ENCODE results near the gene SDCCAG8. TPM values are rescaled to one million over a fixed set of nuclear protein-coding genes. Genes with fewer than 3 reads are reported as not detected.

Gene SDCCAG8
- total RNA-seq, 1 donor from 2014 or later: 92.7 TPM

DNA sequence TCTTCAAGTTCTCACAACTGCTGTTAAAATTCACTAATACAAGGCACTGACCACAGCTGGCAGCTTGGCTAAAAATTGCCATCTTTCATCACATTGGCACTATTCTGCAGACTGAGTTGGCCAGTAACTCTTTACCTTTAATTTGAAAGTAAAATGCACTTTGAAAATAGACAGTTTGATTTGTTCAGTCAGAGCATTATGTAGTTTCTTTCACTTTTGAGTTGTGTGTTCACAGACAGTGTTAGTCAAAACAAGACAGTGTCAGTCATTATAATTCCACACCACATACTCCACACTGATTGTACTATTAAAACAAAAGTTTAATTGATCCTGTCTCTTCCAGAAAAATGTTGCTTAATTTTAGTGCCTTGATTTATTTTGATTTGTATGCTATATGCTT is 160.7 kb downstream of the SDCCAG8 start:
- no peaks in the 10 kb centered on the region for H3K9me3 ChIP-seq
- no peak for TF ChIP-seq CTCF (IDR thresholded peaks at IDR 0.05)
- H3K4me3 ChIP-seq: no peak overlapping the region
- no peak for ATAC-seq
- intact Hi-C loops (cut with DNase I): no loop called here
- H3K27me3 ChIP-seq (ENCODE audit: low read depth): no peaks in the 10 kb centered on the region
- H3K36me3 ChIP-seq: peaks cover 26% of the 10 kb centered on the region
- no peak overlapping the region for H3K27ac ChIP-seq
- H3K4me1 ChIP-seq: peaks cover 7% of the 10 kb centered on the region
- DNase-seq: no peak

DNA sequence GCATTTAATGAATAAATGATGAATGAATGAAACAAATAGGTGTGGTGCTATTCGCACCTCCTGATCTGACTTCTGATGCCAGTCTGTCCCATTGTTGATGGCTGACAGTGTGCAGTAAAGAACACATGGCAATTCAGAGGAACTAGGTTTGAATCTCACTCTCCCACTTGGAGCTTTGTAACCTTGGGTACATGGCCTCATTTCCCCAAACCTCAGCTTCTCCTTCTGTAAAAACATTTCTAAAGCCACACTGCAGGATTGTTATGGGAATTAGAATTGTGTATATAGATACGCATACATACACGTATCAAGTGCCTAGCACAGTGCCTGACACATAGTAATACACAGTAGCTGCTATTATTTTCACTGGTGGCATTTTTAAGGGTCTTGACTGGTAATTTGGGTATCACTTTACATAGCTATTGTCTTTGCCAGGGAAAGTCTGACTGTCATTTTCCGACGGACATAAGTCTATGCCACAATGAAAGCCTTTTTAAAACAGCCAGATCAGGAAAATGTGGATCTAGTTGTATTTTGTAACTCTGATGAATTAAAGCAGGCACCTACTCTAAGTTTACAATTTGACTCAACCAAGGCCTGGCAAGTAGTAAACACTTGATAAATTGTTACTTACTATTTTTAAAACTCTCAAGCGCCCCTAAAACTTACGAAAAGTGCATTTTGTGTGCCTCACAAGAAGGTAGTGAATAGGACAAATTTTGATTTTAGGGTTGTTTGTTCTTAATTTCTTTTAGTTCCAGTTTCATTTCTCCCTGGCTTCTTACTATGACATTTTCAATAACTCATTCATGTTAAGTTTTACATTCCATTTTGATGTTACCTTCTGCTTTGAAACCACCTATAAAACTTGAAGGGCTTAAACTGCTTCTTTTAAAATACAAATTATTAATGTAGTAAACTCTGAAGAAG is 164.4 kb downstream of the SDCCAG8 start:
- Histone ChIP-seq H3K9me3 (no peaks in the 10 kb centered on the region), H3K27ac (no peak overlapping the region), H3K4me3 (no peak overlapping the region), H3K36me3 (peaks cover 23% of the 10 kb centered on the region), H3K27me3 (ENCODE audit: low read depth) (no peaks in the 10 kb centered on the region), H3K4me1 (peaks cover 17% of the 10 kb centered on the region)
- intact Hi-C loops (cut with DNase I): no loop called here
- no peak for TF ChIP-seq CTCF (IDR thresholded peaks at IDR 0.05)
- DNase-seq (no peak), ATAC-seq (peak in 1 of 2 donors; percentile 19)

DNA sequence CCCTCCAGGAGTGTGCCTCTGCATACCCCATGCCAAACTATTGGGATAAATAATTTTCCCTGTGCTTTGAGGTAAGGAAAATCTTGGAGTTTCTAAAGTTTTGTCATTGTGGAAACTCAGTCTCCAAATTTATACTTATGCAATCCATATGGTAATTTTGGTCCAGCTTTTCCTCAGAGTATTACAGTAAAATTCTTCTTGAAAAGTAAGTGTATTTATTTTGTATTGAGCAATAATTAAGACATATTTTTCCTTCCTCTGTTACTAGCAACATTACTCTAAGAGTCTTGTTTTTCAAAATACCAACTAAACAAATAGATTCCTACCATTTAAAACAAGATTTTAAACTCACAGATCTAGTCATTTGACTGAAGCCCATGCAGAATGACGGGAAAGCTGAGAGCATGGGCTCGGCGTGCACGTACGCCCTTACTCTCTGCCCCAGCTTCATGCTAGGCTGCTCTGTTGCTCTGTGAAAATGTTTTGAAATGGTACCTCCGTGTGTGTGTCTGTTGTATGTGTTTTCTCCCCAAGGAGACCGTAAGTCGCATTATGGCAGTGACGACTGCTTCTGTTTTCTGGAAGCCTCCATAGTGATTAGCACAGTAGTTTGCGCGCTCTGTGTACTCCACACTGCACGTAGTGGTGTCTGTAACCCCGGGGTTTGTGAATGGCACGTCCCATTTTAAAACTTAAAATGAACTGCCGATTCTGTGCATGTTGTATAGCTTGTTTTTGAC is 165.3 kb downstream of the SDCCAG8 start:
- ATAC-seq (peak; percentile 51 to 52), DNase-seq (no peak)
- intact Hi-C loops (cut with DNase I): no loop called here
- TF ChIP-seq CTCF (IDR thresholded peaks at IDR 0.05): no peak
- H3K4me1 ChIP-seq: peaks cover 17% of the 10 kb centered on the region
- no peaks in the 10 kb centered on the region for H3K9me3 ChIP-seq
- H3K27ac ChIP-seq: no peak overlapping the region
- H3K27me3 ChIP-seq (ENCODE audit: low read depth): no peaks in the 10 kb centered on the region
- H3K36me3 ChIP-seq: peaks cover 15% of the 10 kb centered on the region
- H3K4me3 ChIP-seq: peak overlapping the region; percentile 1

- Histone ChIP-seq H3K9me3 (no peaks in the 10 kb centered on the region), H3K27ac (no peak overlapping the region), H3K4me1 (peaks cover 17% of the 10 kb centered on the region), H3K27me3 (ENCODE audit: low read depth) (no peaks in the 10 kb centered on the region), H3K4me3 (peak overlapping the region; percentile 1), H3K36me3 (peaks cover 15% of the 10 kb centered on the region)
- TF ChIP-seq CTCF (IDR thresholded peaks at IDR 0.05): no peak
- intact Hi-C loops (cut with DNase I): no loop called here
- no peak for DNase-seq
- peak; percentile 87 to 88 for ATAC-seq
Measured at GRCh38 chr1:243421784-243422183, 165.9 kb downstream of the SDCCAG8 start.

DNA sequence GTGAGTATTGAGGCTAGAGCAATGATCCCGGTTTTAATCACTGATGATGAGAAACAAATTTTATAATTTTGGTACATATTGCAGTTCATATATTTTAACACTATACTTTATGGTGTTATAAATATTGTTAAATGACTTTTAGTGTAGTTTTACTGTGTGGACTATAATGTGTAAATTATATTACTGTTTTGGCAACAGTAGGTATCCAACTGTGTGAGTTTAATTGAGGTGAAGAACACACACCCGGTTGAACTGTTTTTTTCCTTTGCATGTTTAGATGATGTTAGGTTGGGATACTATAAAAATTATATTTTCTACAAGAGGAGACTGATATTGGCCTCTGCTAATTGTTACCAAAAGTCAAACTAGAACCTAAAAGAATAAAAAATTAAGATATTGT is 166.5 kb downstream of the SDCCAG8 start:
- no peak overlapping the region for H3K4me3 ChIP-seq
- peaks cover 17% of the 10 kb centered on the region for H3K4me1 ChIP-seq
- no peak for ATAC-seq
- no peak for DNase-seq
- no peak for TF ChIP-seq CTCF (IDR thresholded peaks at IDR 0.05)
- intact Hi-C loops (cut with DNase I): no loop called here
- no peaks in the 10 kb centered on the region for H3K9me3 ChIP-seq
- H3K27ac ChIP-seq: no peak overlapping the region
- H3K27me3 ChIP-seq (ENCODE audit: low read depth): no peaks in the 10 kb centered on the region
- peaks cover 15% of the 10 kb centered on the region for H3K36me3 ChIP-seq
